Activated gamma-delta T cell treated with anti-CD3 and anti-CD28 coated beads, Interleukin-2, amount 50 U/mL, for 16 hours (primary cell): ENCODE results near the gene CRACR2A.

ENCODE experiments used
- DNase-seq: peaks from one replicate; pipeline ENCODE4 v3.0.0-alpha.2; 2020; ENCODE audit warnings: low read depth

CRACR2A gene

DNA sequence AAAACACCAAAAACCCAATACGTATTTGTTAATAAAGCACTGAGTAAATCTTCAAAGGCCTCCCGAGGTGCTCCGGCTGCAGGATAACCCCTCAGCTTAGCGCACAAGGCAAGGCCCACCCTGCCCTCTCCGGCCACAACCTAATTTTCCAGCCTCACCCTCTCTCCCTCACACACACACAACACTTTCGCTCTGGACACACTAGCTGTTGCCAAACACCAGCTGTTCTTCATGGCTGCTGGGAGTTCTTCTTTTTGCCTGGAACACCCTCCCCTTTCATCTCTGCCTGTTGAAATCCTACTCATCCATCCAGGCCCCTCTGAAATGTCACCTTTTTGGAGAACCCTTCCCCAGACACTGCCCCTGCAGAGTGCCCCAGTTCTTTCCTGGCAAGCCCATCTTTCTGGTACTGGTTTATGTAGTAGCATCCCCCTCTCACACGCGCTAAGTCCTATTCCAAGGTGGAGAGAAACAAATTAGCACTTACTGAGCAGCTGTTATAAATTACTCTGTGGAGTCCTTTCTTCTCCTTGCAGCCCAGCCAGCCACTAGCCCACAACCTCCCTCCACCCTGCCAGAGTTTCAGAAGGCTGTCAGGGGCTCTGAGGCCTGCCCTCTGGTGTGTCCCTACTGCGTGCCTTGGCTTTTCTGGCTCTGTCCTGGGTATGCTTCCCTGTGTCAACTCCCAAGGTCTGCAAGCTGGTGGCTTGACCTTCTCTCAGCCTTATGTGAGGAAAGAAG lies 805 bp upstream of the CRACR2A start:
- DNase-seq = no peak

DNA sequence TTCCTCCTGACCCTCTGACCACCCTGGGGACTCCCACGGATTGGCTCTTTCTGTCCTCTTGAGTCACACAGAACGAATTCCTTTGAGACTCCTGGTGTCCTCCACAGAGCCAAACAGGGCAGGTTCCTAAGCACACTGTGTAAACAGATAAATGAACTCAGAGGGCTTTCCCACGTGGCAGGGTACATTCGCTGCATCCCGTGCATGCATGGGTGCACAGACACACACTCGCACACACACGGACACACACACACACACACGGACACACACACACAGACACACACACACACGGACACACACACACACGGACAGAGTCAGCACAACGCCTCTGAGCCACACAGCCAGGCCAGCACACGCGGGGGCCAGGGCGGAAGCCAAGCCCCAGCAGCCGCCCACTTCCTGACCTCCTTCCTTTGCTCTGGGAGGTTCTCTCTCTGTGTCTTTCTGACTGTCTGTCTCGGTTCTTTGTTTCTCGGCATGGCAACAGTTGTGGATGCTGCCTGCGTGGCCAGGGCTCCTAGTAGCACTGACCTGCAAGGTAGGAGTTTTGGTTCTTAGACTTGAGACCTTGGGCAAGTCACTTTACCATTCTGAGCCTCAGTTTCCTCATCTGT lies 706 bp downstream of the CRACR2A start:
- DNase-seq = peak; percentile 56

DNA sequence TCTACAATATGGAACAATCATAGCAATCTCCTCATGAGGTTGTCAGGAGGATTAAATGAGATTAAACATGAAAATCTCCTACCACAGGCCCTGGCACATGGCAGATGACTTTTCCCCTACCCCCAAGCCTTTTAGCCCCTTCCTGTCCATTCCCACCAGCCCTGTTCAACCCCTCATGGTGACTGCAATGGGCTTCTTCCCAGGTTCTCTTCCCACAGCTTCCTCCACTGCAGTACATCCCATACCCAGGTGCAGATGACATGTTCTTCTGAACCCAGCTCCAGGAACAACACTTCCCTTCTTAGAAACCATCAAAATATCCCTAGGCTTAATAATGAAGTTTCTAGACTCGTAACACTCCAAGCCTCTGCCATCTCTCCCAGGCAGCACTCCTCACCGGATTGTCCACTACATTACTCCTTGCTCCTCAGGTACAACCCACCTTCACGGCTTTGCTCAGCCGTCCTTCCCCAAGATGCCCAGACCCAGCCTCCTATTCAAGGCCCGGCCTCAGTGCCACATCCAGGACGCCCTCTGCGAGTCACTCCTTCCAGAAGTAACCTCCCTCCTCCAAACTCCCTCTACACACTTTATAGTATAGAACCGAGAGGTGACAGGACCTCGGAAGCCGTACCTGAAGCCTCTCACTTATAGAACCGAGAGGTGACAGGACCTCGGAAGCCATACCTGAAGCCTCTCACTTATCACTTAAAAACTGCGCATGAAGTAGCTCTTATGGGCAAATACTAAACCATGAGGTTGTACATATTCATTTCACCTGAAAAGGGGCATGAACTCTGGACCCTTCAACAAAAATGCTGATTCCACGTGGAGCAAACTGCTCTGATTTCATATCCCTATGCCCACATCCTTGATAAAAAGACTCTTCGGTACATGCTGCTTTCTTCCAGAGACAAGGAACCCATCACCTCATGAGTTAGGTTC lies 1.5 kb downstream of the CRACR2A start:
- DNase-seq = no peak

DNA sequence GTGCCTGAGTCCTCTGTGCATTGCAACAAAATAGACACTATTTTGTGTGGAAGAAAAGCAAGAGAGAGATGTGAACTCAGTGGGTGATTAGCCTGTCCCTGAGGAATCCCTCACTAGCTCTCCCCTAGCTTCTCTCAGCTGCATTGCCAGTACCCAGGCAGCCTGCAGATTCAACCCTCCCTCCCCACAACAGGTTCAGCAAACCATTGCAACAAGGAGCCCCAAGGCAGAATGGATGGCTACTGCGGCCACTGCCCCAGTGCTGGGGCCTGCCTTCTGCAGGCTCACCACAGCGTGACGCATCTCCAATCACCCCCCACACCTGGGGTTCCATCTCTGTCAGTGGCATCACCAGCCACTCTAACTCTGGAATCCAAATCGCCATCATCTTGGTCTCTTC lies 2.3 kb downstream of the CRACR2A start:
- DNase-seq = no peak

DNA sequence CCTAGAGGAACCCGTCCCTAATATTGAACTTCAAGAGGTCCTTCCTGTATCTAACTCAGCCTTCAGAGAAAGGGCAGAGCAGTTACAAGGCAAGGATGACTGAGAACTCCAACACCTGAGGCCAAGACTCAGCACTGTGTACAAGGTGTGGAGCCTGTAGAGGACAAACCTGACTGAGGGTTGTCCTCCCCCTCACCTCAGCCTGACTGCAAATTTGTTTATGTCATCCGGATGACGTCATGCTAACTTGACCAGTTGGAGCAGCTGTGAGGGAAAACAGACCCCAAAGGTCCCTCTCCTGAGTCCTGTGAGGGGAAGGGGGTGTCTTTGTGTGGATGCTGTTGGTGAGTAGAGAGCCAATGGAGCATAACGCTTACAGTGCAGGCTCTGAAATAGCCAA lies 4.3 kb downstream of the CRACR2A start:
- no peak for DNase-seq

DNA sequence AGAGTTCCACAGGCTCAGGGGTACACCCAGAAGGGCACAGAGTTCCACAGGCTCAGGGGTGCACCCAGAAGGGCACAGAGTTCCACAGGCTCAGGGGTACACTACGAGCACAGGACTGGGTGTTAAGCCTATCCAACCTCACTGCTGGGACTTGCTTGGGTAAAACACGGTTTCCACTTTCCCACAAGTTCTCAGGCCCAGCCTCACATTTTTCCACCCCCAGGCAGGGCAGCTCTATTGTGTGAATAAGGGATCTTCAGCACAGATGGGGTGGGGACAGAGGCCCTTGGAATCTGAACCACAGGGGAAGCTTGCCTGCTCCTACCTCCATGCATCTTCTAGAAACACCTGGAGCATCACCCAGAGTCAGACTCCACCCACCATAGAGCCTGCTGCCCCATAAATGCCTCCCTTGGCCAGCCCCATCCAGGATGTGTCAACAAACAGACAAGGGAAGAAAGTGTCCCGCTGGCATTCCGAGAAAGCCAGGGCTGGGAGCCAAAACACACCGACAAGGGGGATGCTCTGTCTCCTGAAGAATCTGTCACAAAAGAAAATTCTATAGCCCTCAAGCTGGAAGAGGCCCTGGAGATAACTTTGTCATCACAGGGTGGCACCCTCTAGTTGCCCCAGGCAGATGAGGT lies 4.8 kb downstream of the CRACR2A start:
- DNase-seq = no peak

DNA sequence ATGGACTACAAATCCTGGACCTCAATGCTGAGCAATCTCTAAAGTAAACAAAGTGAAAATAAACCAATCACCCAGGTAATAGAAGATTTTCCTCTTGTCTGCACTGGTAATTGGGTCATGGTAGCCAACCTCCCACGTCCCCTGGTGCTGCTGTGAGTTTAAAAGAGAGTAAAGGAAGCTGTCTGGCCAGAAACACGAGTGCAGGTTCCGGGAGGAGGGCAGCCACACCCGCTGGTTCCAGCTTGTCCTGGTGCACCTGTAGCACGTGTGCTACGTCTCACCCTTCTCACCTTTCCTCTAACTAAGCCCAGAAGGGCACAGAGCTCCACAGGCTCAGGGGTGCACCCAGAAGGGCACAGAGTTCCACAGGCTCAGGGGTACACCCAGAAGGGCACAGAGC lies 5.4 kb downstream of the CRACR2A start:
- no peak for DNase-seq

DNA sequence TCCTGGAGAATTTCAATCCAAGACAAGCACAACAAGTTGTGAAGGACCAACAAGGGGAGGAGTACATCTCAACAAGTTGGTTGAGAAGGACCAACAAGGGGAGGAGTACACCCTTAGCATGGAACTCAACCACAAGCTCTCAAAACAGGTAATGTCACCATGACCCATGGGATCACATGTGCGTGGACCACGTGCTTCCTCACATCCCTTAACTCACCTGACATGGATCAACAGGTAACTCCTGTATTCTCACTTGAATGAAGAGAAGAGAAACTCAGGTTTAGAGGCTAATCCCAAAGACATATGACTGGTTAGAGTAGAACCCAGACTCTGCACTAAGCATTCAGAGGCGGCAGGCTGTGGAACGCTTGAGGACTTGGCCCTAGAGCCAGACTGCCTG lies 6.2 kb downstream of the CRACR2A start:
- DNase-seq = no peak

DNA sequence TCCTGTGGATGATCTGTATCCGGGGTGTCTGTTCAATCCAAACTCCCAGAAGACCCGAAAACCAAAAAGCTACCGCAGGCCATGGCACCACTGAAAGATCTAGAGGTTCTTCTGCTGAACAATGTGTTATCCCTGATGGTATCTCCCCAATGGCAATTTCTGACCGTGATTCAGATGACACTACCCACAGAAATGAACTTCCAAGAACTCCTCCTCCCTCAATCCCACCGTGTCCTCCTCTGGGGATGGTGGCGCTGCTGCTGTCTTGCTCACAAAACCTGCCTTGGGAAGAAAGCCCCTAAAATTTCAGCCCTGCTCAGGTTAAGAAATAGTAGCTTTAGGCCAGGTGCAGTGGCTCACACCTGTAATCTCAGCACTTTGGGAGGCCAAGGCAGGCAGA lies 7.8 kb downstream of the CRACR2A start:
- DNase-seq = no peak

DNA sequence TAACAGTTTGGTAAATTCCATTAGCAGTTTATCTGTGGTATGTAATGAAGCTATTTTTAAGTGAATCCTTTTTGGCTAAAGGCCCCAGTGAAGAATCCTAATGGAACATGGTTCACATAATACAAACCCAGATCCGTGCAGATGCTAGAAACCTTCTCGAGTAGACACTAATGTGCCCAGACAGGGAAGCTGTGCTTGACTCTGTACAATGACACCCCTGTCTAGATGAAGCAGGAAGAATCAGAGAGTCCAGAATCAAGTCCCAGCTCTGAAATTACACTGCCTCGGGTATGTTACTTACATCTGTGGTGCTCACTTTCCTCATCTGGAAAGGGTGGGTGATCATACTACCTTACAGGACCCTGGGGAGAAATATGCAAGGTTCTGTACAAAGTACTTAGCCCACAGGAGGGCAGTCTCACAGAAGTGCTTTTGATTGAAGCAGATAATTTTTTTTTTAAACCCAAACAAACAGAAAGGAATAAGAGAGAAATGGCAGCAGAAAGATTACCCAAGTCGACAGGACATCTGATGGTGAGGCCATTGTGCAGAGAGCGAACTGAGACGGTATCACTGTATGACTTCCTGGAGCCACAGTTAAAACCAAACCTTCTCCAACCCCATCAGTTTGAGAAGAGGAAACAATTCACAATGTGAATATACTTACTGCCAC lies 8.5 kb downstream of the CRACR2A start:
- no peak for DNase-seq

DNA sequence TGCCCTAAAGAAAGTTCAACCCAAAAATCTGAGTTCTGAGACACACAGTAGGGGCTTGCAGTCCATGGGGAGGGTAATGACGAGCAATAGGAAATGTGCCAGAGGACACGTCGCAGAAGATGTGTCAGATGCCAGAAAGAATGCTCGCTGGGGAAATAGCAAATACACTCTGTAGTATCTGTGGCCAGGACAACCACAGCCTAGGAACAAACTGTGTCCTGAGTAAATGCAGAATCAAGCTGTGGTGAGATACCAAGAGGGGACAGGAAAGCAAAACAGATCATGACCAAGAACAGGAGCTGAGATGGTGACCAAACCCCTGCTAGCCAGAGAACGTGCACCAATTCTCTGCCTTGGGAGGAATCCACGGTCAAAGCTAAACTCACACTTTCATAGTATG lies 9.1 kb downstream of the CRACR2A start:
- no peak for DNase-seq

DNA sequence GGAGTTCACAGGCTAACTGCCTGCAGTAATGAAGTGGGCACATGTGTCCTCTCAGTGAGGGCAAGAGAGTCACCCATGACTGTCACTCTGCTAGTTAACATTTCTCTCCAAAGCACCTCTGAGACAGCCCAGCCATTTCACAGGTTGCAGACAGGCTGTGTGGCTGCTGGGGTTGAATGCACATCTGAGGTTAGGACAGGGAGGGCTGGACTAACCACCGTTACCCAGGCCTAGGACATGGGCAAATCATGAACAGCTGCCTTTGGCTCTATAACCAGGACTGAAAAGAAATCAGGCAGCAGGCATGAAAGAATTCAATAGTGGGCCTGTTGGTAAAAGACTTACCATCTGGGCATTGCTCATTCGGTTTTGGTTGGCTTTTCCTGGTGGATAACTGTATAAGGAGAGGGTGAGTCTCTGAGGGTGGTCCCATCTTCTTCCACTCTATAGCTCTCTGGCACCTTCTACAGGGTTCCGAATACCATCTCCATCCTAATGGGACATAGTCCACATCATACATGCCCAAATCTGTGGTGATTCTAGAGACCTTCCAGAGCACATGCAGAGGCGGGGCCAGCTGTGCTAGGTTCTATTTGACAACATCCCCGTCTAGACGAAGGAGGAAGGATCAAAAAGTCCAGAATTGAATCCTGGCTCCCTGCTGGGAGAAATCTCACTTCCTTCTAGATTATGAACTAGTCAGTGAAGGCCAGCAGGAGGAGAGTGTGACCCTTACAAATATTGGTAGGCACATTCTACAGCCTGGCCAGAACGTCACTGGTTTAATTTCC lies 10.8 kb downstream of the CRACR2A start:
- no peak for DNase-seq

DNA sequence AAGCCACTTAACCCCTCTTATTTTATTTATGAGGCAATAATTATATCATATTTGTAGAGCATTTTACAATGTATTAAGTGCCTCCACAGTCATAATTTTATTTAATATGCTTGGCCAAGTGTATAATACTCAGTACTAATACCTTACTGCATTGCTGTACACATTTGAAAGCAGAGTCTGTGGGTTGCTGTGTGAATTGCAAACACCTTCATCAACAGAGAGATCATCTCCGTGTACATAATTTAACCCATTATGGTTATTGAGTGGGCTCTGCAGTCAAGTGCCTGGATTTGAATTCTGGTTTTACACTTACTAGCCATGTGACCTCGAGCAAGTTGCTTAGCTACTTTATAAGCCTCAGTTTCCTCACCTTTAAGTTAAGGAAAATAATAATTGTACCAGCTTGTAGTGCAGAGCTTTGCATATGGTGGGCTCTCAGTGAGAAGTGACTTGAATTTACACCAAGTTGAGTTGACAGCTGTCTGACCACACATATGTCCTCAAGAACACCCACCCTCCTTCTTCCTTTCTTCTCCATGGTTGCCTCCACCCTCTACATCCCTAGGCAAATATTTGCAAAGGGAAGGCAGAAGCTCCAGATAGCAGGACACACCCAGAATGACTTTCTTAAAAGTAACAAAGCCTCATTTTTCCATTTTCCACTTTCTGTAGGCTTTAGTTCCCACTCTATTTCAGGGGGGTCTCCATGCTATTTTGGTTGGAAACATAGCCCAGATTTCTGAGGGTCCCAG lies 12.3 kb downstream of the CRACR2A start:
- no peak for DNase-seq

DNA sequence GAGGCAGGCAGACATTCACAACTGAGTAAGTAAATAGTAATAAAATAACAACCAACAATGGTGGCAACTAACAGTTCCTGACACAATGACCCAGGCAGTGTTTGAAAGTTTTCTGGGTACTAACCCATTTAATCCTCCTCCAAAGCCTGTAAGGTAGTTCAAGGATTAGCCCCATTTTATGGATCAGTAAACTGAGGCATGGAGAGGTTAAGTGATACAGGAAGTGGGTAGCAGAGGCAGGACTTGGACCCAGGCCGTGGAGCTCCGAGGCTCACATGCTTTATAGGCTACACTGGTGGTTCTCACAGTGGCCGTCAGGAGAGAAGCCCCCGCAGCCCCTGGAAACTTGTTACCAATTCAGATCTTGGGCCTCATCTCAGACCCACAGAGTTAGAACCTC lies 17.5 kb downstream of the CRACR2A start:
- DNase-seq = no peak

DNA sequence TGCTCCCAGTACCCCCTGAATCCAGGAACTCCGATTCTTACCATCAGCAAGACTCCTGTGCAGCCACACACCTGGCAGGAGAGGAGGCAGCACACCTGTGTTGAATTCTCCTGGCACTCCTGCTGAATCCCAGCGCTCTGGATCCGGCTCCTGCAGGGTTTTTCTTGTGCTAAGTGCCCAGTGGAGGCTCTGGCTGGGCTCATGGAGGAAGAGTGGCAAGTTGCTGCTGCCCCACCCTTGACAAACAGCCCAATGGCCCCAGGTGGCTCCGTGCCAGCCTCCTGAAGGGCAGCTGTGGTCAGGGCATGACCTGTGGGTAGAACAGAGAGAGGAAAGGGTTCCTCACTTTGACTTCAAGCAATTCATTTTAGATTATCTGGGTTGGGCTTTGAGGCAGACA lies 20.0 kb downstream of the CRACR2A start:
- DNase-seq = no peak

DNA sequence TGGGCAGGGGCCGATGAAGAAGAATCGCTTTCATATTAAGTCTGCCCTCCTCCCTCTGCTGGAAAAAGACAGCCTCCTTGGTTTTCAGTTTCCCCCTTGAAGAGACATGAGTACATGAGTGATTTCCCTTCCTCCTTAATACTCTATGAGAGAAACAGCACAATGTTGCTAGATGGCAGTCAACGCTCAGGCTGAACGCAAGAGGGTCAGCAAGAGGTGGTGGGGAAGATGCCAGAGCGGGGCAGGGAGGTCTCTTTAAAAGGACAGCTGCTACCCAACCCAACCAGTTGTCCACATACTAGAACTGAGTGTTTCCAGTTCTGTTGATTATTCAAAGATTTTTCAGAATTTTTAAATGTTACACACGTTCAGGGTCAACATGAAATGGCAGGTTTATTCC lies 22.8 kb downstream of the CRACR2A start:
- no peak for DNase-seq

DNA sequence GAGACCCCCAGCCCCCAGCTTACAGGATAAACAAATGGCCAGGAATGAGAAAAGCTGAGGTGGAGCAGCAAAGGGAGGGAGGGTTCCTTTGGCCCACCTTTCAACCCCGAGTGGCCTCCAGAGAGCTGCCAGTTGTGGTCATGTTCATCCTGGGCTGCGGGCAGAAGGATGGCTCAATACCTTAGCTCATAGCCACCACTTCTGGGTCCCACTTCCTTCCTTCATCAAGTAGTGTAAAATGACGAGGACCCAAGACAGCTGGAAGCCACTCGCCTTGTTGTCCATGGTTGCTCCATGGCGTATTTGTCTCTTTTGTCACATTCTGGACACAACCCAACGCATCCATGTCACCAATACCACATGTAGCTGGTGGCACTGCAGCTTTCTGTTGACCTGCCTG lies 24.2 kb downstream of the CRACR2A start:
- DNase-seq = peak; percentile 6

DNA sequence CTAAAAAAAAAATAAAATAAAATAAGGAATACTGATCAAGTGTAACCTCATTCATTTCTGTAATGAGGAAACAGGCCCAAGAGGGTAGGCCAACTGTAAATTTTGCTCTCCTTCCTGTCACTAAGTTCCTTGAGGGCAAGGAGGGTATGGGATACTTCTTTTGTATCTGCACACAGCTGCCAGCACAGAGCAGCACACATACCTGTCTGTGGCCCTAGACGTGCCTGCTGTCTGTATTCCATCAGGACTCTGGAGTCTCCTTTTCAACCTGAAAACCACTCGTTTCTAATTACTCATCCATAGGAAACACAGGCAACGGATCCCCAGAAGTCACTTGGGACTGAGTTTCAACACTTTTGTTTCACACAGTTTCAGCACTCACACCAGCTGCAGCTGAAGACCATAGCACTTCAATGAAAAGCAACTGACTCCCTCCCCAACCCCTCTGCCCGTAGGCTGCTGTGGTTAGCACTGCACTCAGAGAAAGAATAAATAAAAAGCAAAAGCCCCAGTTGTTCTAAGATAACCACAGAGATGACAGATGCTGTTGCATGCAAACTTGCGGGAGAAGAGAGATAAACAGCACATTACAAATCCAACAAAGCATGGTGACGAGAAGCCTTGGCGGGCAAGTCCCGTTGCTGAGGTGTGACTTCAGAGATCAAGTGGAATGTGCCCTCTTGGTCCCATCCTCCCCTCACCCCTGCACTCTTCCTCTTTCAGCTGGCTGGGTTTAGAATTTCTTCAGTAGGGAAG lies 24.9 kb downstream of the CRACR2A start:
- DNase-seq = peak; percentile 43

DNA sequence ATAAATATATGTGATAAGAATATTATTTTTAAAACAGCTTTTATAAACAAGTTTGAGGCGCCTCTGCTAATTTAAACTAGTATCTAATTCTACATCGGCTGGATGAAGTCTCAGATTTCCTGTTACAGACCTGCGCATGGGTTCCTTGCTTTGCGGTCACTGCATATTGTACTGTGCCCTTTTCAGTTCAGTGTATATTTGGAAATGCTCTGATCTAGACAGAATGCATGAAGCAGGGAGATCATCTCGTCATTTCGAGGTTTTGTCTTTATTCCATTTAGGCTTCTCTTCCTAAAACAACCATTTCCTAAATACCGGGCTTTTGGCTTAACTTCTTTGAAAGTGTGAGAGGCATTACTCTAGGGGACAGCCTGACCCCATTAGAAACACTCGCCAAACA lies 25.6 kb downstream of the CRACR2A start:
- DNase-seq = no peak

DNA sequence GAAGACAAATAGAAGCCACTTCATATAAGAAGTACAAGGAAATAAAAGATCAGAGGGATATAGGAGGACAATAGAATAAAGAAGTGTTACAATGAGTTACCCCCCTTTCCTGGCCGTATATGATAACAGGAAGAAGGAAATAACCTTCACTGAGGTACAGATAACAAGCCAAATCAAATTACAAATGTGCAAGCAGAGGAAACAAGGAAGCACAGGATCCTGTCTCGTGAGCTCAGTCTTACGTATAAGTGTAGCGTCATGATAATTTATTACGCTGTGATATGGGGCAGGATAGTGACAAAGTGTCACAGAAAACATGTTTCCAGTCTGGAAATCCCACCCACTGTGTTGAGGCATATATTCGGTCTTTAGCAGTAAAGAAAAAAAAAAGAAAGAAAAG lies 26.5 kb downstream of the CRACR2A start:
- no peak for DNase-seq
